NCI-H82 treated with DMSO at 0.1 percent for 48 hours (cell line): ENCODE data around the gene LTF.
"Not testable (repeated sequence)": the region's sequence is repeated elsewhere in the genome, so short reads cannot be mapped to it uniquely, and the experiment has no call there.

Experiments used
- DNase-seq: peaks from one replicate; lab custom pipeline; 2025; ENCODE audit not compliant: unreplicated experiment; lab: John Stamatoyannopoulos, UW

The LTF gene

GRCh38 chr3:46398186-46398955 lies 66.3 kb downstream of the LTF start:
- DNase-seq = no peak

GRCh38 chr3:46397111-46397510 lies 67.6 kb downstream of the LTF start:
- no peak for DNase-seq

GRCh38 chr3:46395766-46396530 lies 68.8 kb downstream of the LTF start:
- DNase-seq = no peak

DNA sequence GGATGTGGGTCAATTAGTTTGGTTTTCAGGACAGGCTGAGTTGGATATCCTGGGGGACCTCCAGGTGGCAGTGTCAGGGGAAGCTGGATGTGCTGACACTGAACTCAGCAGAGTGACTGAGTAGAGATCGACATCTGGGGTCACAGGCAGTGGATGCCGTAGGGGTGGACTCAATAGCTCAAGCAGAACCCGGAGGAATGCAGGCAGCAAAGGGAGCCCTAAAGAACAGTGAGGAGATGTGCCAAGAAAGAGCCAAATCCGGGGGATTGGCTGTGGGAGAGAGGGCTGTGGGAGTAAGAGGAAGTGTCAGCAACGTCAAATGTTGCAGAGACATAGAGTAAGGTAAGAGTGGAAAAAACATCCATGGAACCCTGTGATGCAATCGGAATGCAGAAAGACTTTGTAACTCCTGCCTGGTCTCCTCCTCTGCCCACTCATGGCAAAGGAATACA lies 69.5 kb downstream of the LTF start:
- DNase-seq = no peak

- DNase-seq = no peak
Measured at GRCh38 chr3:46393554-46394434, 70.9 kb downstream of the LTF start.

DNA sequence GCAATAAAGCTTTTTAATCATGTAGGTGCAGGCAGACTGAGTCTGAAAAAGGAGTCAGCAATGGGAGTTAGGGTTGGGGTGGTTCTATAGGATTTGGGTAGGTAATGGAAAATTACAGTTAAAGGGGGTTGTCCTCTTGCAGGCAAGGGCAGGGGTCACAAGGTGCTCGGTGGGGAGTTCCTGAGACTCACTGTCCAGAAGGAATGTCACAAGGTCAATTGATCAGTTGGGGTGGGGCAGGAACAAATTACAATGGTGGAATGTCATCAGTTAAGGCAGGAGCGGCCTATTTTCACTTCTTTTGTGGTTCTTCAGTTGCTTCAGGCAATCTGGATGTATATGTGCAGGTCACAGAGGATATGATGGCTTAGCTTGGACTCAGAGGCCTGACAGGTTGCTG lies 71.7 kb downstream of the LTF start:
- no peak for DNase-seq

DNA sequence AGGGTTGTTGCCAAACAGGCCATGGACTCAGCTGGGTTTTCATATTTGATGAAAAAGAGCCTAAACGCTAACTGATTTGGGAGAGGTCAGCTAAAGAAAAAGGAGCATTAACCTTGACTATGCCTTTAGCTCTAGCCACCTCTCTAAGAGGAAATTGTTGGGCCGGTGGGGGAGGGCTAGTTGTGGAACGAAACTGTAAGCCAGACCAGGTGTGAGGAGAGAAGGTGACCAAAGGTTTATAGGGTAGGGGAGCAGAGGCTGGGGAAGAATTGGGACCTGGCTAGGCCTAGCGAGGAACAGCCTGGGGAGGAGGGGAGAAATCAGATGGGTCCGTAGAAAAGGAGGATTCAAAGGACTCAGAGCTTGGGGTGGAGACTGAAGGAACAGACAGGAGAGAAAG lies 73.2 kb downstream of the LTF start:
- DNase-seq = not testable (repeated sequence)

DNA sequence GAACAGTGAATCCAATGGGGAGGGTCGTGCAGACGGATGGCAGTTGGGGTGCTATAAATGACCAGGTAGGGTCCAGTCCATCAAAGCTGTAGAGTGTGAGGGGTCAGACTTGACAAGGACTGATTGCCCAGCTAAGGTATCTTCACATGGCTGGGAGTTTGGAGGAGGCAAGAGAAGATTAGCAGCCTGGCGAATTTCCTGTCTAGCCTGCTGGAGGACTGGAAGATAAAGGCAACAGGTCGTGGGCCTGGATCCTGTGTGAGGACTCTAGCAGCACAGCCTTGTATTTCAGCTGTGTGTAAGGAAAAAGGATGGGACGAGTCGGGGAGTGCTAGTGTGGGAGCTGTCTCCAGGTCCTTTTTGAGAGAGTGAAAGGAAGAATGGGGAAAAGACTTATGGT lies 75.4 kb downstream of the LTF start:
- DNase-seq = no peak

DNA sequence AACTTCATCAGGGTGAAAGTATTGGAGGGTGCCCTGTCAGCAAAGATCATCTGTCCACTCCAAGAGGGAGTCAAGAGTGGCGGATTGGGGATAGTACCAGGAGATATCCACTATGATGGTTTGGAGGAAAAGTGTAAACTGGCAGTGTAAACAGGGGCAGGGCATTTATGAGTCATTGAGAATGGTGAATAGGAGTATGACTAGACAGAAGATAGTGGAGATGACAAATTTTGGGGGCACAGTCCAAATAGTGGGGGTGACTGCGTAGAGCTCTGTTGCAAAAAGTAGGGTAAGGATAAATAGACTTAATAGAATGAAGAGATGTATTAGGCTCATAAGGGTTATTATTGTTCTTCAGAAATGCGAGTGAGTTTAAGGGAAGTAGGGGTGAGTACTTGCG lies 75.9 kb downstream of the LTF start:
- DNase-seq = not testable (repeated sequence)

GRCh38 chr3:46386205-46386604 lies 78.5 kb downstream of the LTF start:
- DNase-seq = no peak
